Measurements from ENCODE around the gene ENO4.

ENO4 gene

GRCh38 chr10:116909307-116909706, 60.0 kb downstream of the ENO4 start:
- H2AFZ ChIP-seq (ENCODE audit: low read depth, low read length) = no peak overlapping the region
- TF ChIP-seq CTCF (IDR thresholded peaks at IDR 0.05; ENCODE audit: low read depth, low read length) = no peak
- no peak for TF ChIP-seq EZH2phosphoT487 (IDR thresholded peaks at IDR 0.05; ENCODE audit: low read depth)
- H4K20me1 ChIP-seq (ENCODE audit: insufficient read depth, low read length) = no peaks in the 10 kb centered on the region
- no peak overlapping the region for H3K4me2 ChIP-seq (ENCODE audit: low read length)
- H3K4me1 ChIP-seq (ENCODE audit: low read length) = 0 out of 2 replicates have a peak, but pooled peaks cover 4% of the 10 kb centered on the region
- no peak overlapping the region for H3K9ac ChIP-seq (ENCODE audit: low read length)
- H3K79me2 ChIP-seq (ENCODE audit: low read length) = no peaks in the 10 kb centered on the region
- no peaks in the 10 kb centered on the region for H3K9me3 ChIP-seq (ENCODE audit: insufficient read depth, low read length)
- no peaks in the 10 kb centered on the region for H3K27me3 ChIP-seq (ENCODE audit: low read depth, low read length)
- H3K36me3 ChIP-seq (replicated peaks; ENCODE audit: low read depth, low read length) = no peaks in the 10 kb centered on the region
- H3K4me3 ChIP-seq (ENCODE audit: low read length) = no peak overlapping the region
- H3K27ac ChIP-seq (ENCODE audit: low read length) = no peak overlapping the region

- Histone ChIP-seq H3K27ac (ENCODE audit: low read length) (no peak overlapping the region), H4K20me1 (ENCODE audit: insufficient read depth, low read length) (no peaks in the 10 kb centered on the region), H3K9ac (ENCODE audit: low read length) (no peak overlapping the region), H3K9me3 (ENCODE audit: insufficient read depth, low read length) (no peaks in the 10 kb centered on the region), H3K27me3 (ENCODE audit: low read depth, low read length) (no peaks in the 10 kb centered on the region), H3K4me2 (ENCODE audit: low read length) (no peak overlapping the region), H3K4me3 (ENCODE audit: low read length) (no peak overlapping the region), H3K4me1 (ENCODE audit: low read length) (0 out of 2 replicates have a peak, but pooled peaks cover 4% of the 10 kb centered on the region), H3K36me3 (replicated peaks; ENCODE audit: low read depth, low read length) (no peaks in the 10 kb centered on the region), H3K79me2 (ENCODE audit: low read length) (no peaks in the 10 kb centered on the region), H2AFZ (ENCODE audit: low read depth, low read length) (no peak overlapping the region)
- TF ChIP-seq CTCF (IDR thresholded peaks at IDR 0.05; ENCODE audit: low read depth, low read length) = no peak
- no peak for TF ChIP-seq EZH2phosphoT487 (IDR thresholded peaks at IDR 0.05; ENCODE audit: low read depth)
Measured at GRCh38 chr10:116910910-116911309, 61.6 kb downstream of the ENO4 start.

GRCh38 chr10:116912162-116912561, 62.9 kb downstream of the ENO4 start:
- Histone ChIP-seq H4K20me1 (ENCODE audit: insufficient read depth, low read length) (no peaks in the 10 kb centered on the region), H3K9ac (ENCODE audit: low read length) (no peak overlapping the region), H3K27me3 (ENCODE audit: low read depth, low read length) (no peaks in the 10 kb centered on the region), H3K9me3 (ENCODE audit: insufficient read depth, low read length) (no peaks in the 10 kb centered on the region), H3K4me2 (ENCODE audit: low read length) (no peak overlapping the region), H3K4me1 (ENCODE audit: low read length) (0 out of 2 replicates have a peak, but pooled peaks cover 4% of the 10 kb centered on the region), H3K27ac (ENCODE audit: low read length) (no peak overlapping the region), H2AFZ (ENCODE audit: low read depth, low read length) (no peak overlapping the region), H3K36me3 (replicated peaks; ENCODE audit: low read depth, low read length) (no peaks in the 10 kb centered on the region), H3K4me3 (ENCODE audit: low read length) (no peak overlapping the region), H3K79me2 (ENCODE audit: low read length) (no peaks in the 10 kb centered on the region)
- TF ChIP-seq EZH2phosphoT487 (IDR thresholded peaks at IDR 0.05; ENCODE audit: low read depth) (no peak), CTCF (IDR thresholded peaks at IDR 0.05; ENCODE audit: low read depth, low read length) (no peak)

GRCh38 chr10:116913695-116914094, 64.4 kb downstream of the ENO4 start:
- no peak for TF ChIP-seq EZH2phosphoT487 (IDR thresholded peaks at IDR 0.05; ENCODE audit: low read depth)
- no peak for TF ChIP-seq CTCF (IDR thresholded peaks at IDR 0.05; ENCODE audit: low read depth, low read length)

More at GRCh38 chr10:116913695-116914094, 64.4 kb downstream of the ENO4 start:
- no peaks in the 10 kb centered on the region for H3K79me2 ChIP-seq (ENCODE audit: low read length)
- no peaks in the 10 kb centered on the region for H3K27me3 ChIP-seq (ENCODE audit: low read depth, low read length)
- no peak overlapping the region for H3K9ac ChIP-seq (ENCODE audit: low read length)
- H3K9me3 ChIP-seq (ENCODE audit: insufficient read depth, low read length) = no peaks in the 10 kb centered on the region
- no peak overlapping the region for H2AFZ ChIP-seq (ENCODE audit: low read depth, low read length)
- no peak overlapping the region for H3K27ac ChIP-seq (ENCODE audit: low read length)
- H4K20me1 ChIP-seq (ENCODE audit: insufficient read depth, low read length) = no peaks in the 10 kb centered on the region
- 0 out of 2 replicates have a peak, but pooled peaks cover 4% of the 10 kb centered on the region for H3K4me1 ChIP-seq (ENCODE audit: low read length)
- no peak overlapping the region for H3K4me2 ChIP-seq (ENCODE audit: low read length)
- no peak overlapping the region for H3K4me3 ChIP-seq (ENCODE audit: low read length)
- no peaks in the 10 kb centered on the region for H3K36me3 ChIP-seq (replicated peaks; ENCODE audit: low read depth, low read length)

All from OCI-LY3 (cell line).